ENCODE data around the gene ATXN2L. TPM values are rescaled to one million over a fixed set of nuclear protein-coding genes. Genes with fewer than 3 reads are reported as not detected.
A peak's percentile ranks its signal among the peaks of the same experiment; 100 is the strongest.
"Not testable (repeated sequence)": the region's sequence is repeated elsewhere in the genome, so short reads cannot be mapped to it uniquely, and the experiment has no call there.

The ATXN2L gene
- polyA plus RNA-seq, 1 of the 3 experiments (the other 2 are of a cell fraction) = 39.2 TPM

DNA sequence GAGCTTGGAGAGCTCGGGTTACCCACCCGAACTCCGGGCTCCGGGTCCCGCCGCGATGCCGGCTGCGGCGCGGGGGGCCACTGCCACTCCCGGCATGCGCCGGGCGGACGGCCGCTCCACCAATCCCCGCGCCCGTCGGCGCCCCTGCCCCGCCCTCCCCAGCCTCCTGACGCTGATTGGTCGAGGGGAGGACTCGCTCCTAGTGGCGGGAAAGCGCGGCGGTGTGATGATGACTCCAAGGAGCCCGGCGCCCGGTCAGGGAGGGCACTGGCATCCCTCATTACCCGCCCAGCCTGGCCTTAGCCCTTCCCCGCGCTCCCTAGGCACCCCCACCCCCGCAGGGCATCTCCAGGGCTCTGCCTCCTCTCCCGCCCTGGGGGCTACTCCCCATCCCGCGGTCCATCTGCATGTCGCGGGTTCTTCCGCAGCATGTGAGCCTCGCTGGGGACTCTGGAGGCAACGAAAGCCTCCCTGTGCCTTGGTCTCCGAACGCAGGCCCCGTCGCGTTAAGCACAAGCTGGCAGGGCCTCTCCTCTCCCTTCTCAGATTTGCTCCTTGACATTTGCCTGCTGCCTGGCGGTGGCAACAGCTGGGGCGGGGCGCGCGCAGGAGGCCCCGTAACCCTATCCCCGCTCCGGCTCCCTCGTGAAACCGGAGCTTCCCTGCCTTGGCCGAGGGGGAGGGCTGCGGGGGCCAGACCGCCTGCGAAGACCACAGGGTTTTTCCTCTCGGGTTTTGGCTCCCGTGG lies 57.2 kb downstream of the ATXN2L start (continued):
- TF ChIP-seq FOXJ3 (CRISPR knock-in tag; IDR thresholded peaks at IDR 0.05) (no peak), EZH2phosphoT487 (IDR thresholded peaks at IDR 0.05; ENCODE audit: borderline replicate concordance, low read depth) (no peak)

DNA sequence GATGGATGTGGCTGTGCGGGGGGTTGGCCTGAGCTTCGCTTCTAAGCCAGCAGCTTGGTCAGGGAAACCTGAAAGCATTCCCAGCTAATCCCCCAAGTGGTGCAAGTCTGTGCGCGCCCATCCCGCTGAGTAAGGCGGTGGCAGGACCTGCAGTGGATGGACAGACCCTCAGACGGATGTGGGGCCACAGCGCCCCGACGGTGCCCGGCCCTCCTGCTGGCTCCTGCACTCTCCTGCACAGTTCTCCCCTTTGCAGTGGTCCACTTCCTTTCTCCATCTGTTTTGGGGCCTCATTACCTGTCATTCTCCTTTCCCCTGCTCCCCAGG lies 57.8 kb downstream of the ATXN2L start:
- H3F3A ChIP-seq (replicated peaks; ENCODE audit: insufficient read depth) = peaks cover 2% of the 10 kb centered on the region
- WGBS (ENCODE audit: low lambda C conversion rate) = 99% methylated on average over 9 of the region's 11 CpGs
- no peaks in the 10 kb centered on the region for H3K79me2 ChIP-seq (ENCODE audit: insufficient read depth)
- peaks cover 0 to 14% of the 10 kb centered on the region in 2 experiments; a peak in 1 of 4 replicates for H3K4me1 ChIP-seq (ENCODE audit: control insufficient read depth in 1 of 2, insufficient read depth in 2 of 2, low read depth in 1 of 2, low read length in 1 of 2)
- no peak overlapping the region for H3K4me3 ChIP-seq (ENCODE audit: low read depth in 2 of 2, low read length in 1 of 2)
- H4K20me1 ChIP-seq (ENCODE audit: insufficient read depth) = no peaks in the 10 kb centered on the region
- H3K4me2 ChIP-seq = peak overlapping the region; percentile 95; the same call in 1 of the 2 replicates
- H3K9me3 ChIP-seq = no peaks in the 10 kb centered on the region
- H3K9me2 ChIP-seq = no peaks in the 10 kb centered on the region
- H3K27ac ChIP-seq (ENCODE audit: low read depth in 2 of 2, low read length in 1 of 2) = no peak overlapping the region
- no peak overlapping the region for H2AFZ ChIP-seq (ENCODE audit: low read depth)
- POLR2A ChIA-PET = interaction anchor here (1.4 to 2.0 kb wide), 3 partner anchors 9 to 57 kb away, joined by 4 to 7 read pairs (median 5); no protein-coding TSS in a partner anchor
- no peak for TF ChIP-seq EZH2phosphoT487 (IDR thresholded peaks at IDR 0.05; ENCODE audit: borderline replicate concordance, low read depth)
- no peak for TF ChIP-seq MEF2A (IDR thresholded peaks at IDR 0.05; ENCODE audit: borderline replicate concordance, low read depth)
- no peak for DNase-seq
- no peak overlapping the region for H3K9ac ChIP-seq
- H3K36me3 ChIP-seq (replicated peaks in 1 of 2; ENCODE audit: control insufficient read depth in 1 of 2, insufficient read depth in 2 of 2, low read length in 1 of 2) = peaks cover 0 to 1% of the 10 kb centered on the region in 2 experiments
- CTCF ChIA-PET = interaction anchor here (0.9 kb wide), 1 partner anchor 58 kb away, joined by 3 read pairs; no protein-coding TSS in a partner anchor
- no peaks in the 10 kb centered on the region for H3K27me3 ChIP-seq (ENCODE audit: insufficient read depth)

DNA sequence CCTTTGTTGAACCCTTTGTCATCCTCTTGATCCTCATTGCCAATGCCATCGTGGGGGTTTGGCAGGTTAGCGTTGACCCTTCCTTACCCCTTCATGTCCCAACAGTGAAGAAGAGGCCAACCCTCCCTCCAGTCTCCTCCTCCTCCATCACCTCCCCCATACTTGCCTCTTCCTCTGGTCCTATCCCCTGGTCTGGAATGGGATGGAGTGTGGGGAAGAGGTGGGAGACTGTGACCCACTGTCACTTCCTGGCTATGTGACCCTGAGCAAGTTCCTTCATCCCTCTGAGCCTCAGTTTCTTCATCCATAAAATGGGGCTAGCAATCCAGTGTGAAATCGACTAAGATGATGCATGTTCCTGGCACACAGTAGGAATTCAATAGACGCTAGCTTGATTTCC lies 58.2 kb downstream of the ATXN2L start:
- DNase-seq = no peak
- no peak overlapping the region for H2AFZ ChIP-seq (ENCODE audit: low read depth)
- POLR2A ChIA-PET = interaction anchor here (1.4 to 2.0 kb wide), 2 partner anchors 8 to 16 kb away, joined by 4 to 5 read pairs; no protein-coding TSS in a partner anchor
- no peak overlapping the region for H3K9ac ChIP-seq
- H3K27me3 ChIP-seq (ENCODE audit: insufficient read depth) = no peaks in the 10 kb centered on the region
- H3F3A ChIP-seq (replicated peaks; ENCODE audit: insufficient read depth) = no peaks in the 10 kb centered on the region
- H3K4me1 ChIP-seq (ENCODE audit: control insufficient read depth in 1 of 2, insufficient read depth in 2 of 2, low read depth in 1 of 2, low read length in 1 of 2) = peaks cover 0 to 14% of the 10 kb centered on the region in 2 experiments; a peak in 1 of 4 replicates
- WGBS (ENCODE audit: low lambda C conversion rate) = 100% methylated on average over 4 of the region's 4 CpGs
- no peaks in the 10 kb centered on the region for H4K20me1 ChIP-seq (ENCODE audit: insufficient read depth)
- H3K79me2 ChIP-seq (ENCODE audit: insufficient read depth) = no peaks in the 10 kb centered on the region
- H3K9me2 ChIP-seq = no peaks in the 10 kb centered on the region
- no peaks in the 10 kb centered on the region for H3K9me3 ChIP-seq
- no peaks in the 10 kb centered on the region for H3K36me3 ChIP-seq (replicated peaks in 1 of 2; ENCODE audit: control insufficient read depth in 1 of 2, insufficient read depth in 2 of 2, low read length in 1 of 2)
- CTCF ChIA-PET = interaction anchor here (0.9 kb wide), 1 partner anchor 58 kb away, joined by 3 read pairs; no protein-coding TSS in a partner anchor
- TF ChIP-seq, protein P1, sequence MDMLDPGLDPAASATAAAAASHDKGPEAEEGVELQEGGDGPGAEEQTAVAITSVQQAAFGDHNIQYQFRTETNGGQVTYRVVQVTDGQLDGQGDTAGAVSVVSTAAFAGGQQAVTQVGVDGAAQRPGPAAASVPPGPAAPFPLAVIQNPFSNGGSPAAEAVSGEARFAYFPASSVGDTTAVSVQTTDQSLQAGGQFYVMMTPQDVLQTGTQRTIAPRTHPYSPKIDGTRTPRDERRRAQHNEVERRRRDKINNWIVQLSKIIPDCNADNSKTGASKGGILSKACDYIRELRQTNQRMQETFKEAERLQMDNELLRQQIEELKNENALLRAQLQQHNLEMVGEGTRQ (IDR thresholded peaks at IDR 0.05; ENCODE audit: borderline replicate concordance, low read depth, low read length) = no peak
- TF ChIP-seq SIN3A (IDR thresholded peaks at IDR 0.05; ENCODE audit: borderline replicate concordance, low read depth, low read length) = no peak
- H3K27ac ChIP-seq (ENCODE audit: low read depth in 2 of 2, low read length in 1 of 2) = no peak overlapping the region
- no peak overlapping the region for H3K4me3 ChIP-seq (ENCODE audit: low read depth in 2 of 2, low read length in 1 of 2)
- H3K4me2 ChIP-seq = no peak overlapping the region

DNA sequence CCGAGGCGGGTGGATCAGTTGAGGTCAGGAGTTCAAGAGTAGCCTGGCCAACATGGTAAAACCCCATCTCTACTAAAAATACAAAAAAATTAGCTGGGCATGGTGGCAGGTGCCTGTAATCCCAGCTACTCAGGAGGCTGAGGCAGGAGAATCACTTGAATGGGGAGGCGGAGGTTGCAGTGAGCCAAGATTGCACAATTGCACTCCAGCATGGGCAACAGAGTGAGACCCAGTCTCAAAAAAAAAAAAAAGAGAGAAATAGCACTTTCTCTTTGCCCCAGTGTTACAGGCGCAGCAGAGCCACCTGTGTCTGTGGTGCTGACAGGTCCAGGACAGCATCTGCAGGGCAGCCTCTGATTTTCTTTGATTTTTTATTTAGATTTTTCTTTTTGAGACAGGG lies 58.8 kb downstream of the ATXN2L start:
- CTCF ChIA-PET; H3K9me3 ChIP-seq; H2AFZ ChIP-seq (ENCODE audit: low read depth); H3K9me2 ChIP-seq; H3F3A ChIP-seq (replicated peaks; ENCODE audit: insufficient read depth); H3K36me3 ChIP-seq (replicated peaks in 1 of 2; ENCODE audit: control insufficient read depth in 1 of 2, insufficient read depth in 2 of 2, low read length in 1 of 2); H3K4me3 ChIP-seq (ENCODE audit: low read depth in 2 of 2, low read length in 1 of 2); H3K79me2 ChIP-seq (ENCODE audit: insufficient read depth); DNase-seq; H3K27ac ChIP-seq (ENCODE audit: low read depth in 2 of 2, low read length in 1 of 2); POLR2A ChIA-PET; H3K27me3 ChIP-seq (ENCODE audit: insufficient read depth); H3K4me2 ChIP-seq; H3K9ac ChIP-seq; H4K20me1 ChIP-seq (ENCODE audit: insufficient read depth): not testable (repeated sequence)
- peaks cover 0 to 14% of the 10 kb centered on the region in 2 experiments; a peak in 1 of 4 replicates for H3K4me1 ChIP-seq (ENCODE audit: control insufficient read depth in 1 of 2, insufficient read depth in 2 of 2, low read depth in 1 of 2, low read length in 1 of 2)
- WGBS (ENCODE audit: low lambda C conversion rate) = 96% methylated on average over 4 of the region's 4 CpGs
